Kasumi-1 (cell line): Measurements from ENCODE around the gene MOB3C.

Experiments
- DNase-seq, 2 experiments: peaks; one replicate each; lab custom pipeline; 2025; lab: John Stamatoyannopoulos, UW

MOB3C gene

GRCh38 chr1:46575778-46576177 lies 40.8 kb downstream of the MOB3C start:
- no peak for DNase-seq

DNA sequence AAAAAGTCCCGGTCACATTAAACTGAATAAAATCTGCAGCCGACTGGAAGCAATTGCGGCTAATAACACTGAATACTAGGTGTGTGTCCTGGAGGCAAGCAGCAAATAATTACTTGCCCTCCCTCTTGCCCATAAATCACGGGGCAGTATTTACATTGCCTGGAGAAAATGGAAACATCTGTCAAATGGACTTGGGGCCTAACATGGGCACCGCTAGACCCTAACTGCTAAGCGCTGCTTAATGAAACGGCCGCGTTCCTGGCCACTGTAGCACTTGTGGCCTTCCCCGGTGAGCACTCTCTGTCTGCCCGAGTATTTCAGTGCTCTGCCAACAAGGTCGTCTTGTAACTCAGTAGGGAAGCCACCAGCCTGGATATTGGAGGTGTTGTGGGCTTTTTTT lies 41.3 kb downstream of the MOB3C start:
- DNase-seq, result no peak

DNA sequence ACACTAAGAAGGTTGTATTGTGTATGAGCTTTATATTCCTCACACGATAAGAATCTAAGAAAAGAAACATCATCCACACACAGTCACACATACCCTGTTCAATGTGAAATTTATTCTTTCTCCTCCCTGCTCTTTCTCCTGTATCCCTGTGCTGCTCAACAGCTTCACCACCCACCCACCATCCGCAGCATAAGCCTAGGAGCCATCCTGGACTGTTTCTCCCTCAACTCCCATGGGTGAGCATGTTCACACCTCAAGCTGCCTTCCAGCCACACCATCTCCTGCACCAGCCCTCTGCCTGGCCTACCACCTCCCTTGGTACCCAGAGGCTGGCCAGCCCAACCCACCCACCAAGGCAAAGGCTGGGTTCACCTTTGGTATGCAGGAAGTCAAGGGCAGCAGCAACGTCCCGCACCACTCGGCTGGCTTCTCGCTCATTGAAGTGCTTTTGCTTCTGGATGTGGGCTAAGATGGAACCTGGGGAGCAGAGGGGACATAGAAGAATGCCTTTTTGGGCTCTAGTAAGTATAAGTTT lies 44.9 kb downstream of the MOB3C start:
- no peak for DNase-seq

- DNase-seq, result no peak
Measured at GRCh38 chr1:46569884-46570725, 46.5 kb downstream of the MOB3C start.

- DNase-seq, result no peak
Measured at GRCh38 chr1:46569116-46569515, 47.5 kb downstream of the MOB3C start.

- no peak for DNase-seq
Measured at GRCh38 chr1:46568461-46568891, 48.1 kb downstream of the MOB3C start.

DNA sequence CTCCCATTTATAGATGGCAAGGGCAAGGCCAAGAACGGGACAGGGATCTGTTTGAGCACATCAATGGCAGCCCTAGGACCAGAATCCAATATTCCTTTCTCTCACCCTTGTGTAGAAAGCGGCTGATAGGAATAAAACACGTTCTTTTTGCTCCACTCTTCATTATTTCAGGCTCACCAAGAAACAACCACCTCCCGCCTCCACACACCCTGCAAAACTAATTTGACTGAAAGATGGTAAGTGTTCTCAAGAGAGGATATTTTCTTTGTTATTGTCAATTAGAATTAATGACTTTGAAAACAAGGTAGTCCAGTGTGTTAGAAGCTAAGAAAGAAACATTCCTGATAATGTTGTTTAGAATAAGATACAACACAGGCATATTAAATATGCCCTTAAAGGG lies 53.3 kb downstream of the MOB3C start:
- DNase-seq, result no peak

- DNase-seq, result no peak
Measured at GRCh38 chr1:46562498-46562897, 54.1 kb downstream of the MOB3C start.

DNA sequence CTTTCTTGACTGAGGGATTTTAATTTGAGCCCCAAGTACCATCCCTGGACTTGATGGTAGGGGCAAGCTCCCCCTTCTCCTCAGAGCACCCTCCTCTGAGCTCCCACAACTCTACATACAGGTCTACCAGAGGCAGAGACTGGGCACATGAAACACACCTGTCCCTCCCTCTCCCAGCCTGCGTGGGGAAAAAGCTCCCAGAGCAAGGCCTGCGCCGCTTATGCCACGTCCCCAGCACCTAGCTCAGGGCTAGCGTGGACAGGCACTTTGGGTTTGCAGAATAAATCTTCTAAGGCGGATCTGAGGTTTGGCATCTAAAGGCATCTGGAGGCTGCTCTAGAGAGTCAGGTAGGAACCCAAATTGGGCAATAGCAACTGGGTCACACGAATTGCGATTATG lies 57.6 kb downstream of the MOB3C start:
- DNase-seq, result no peak

DNA sequence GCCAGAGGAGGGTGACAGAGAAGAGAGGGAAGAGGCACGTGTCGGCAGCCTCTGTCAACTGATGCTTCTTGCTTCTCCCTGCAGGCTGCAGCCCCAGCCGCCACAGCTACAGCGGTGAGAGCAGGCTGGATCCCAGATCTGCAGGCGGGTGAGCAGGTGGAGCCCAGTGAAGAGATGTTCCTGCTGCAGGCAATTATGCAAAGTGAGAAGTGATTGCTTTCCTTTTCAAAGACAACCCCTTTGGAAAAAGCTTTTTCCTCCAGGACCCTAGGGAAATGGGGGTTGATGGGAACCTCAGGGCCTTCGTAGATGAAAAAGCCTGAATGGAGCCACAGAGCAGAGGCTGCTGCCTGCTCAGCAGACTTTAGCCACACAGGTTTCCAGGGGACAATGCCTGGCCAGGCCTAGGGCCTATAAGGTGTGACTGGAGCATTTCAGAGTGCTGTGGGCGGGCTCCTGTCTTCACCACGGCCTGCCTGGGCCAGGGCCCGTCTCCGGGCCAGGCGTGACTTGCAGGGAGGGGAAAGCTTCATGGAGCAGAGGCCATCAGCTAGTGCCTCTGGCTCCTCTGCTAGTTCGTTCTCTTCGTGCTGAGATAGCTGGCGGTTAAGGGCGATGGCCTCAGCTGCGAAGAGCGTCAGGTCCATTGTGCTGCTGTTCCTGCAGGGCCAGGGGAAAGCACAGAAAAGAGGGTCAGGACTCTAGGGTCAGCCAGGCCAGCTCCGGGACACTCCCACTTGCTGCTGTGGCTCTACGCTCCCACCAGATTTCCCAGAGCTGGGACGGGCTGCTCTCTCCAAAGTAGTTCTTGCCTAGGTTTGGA lies 58.3 kb downstream of the MOB3C start:
- DNase-seq, result no peak
